ENCODE measurements around the gene PDE3A.

DNA sequence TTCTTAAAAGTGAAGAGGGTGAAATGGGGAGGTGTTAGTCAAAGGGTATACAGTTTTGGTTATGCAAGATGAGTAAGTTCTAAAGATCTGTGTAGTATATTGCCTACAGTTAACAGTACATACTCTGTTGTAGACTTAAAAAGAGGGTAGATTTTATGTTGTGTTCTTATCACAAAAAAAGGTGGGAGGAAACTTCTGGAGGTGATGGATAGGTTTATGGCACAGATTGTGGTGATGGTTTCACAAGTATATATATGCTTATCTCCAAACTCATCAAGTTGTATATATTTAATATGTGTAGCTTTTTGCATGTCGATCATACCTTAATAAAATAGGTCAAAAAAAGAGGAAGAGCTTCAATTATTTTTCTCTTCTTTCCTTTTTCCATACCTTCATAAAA is 64.0 kb downstream of the PDE3A start:
- no peak for TF ChIP-seq CTCF (IDR thresholded peaks at IDR 0.05)
- TF ChIP-seq TCF12 (IDR thresholded peaks at IDR 0.05), result no peak
- TF ChIP-seq GABPA (IDR thresholded peaks at IDR 0.05; ENCODE audit: low read depth), result no peak

Data from SK-N-SH (cell line).